ENCODE measurements around the gene POLR2E.
A peak's percentile ranks its signal among the peaks of the same experiment; 100 is the strongest.

Gene POLR2E

GRCh38 chr19:1066748-1067340 is 28.3 kb downstream of the POLR2E start, which contains the start of gene ARHGAP45:
Gene ARHGAP45 (plus strand): TSS chr19:1067167. CDS start chr19:1067406, 239 bp downstream.
- no peak for TF ChIP-seq CTCF (IDR thresholded peaks at IDR 0.05; ENCODE audit: low read depth, low read length)

GRCh38 chr19:1066251-1066747 is 28.9 kb downstream of the POLR2E start:
- no peak overlapping the region for H3K4me3 ChIP-seq (replicated peaks in 1 of 2; ENCODE audit: low read depth in 2 of 2, low read length in 2 of 2)
- TF ChIP-seq CTCF (IDR thresholded peaks at IDR 0.05; ENCODE audit: low read depth, low read length): no peak
- DNase-seq (ENCODE audit: low read depth in 2 of 2): no peak

More at GRCh38 chr19:1066748-1067340, 28.3 kb downstream of the POLR2E start, which contains the start of gene ARHGAP45:
- no peak for DNase-seq (ENCODE audit: low read depth in 2 of 2)
- H3K4me3 ChIP-seq (replicated peaks in 1 of 2; ENCODE audit: low read depth in 2 of 2, low read length in 2 of 2): peak within 1 kb of the TSS; percentile 13 to 18

GRCh38 chr19:1065606-1066109 is 29.5 kb downstream of the POLR2E start:
- H3K4me3 ChIP-seq (replicated peaks in 1 of 2; ENCODE audit: low read depth in 2 of 2, low read length in 2 of 2): no peak overlapping the region
- no peak for DNase-seq (ENCODE audit: low read depth in 2 of 2)
- no peak for TF ChIP-seq CTCF (IDR thresholded peaks at IDR 0.05; ENCODE audit: low read depth, low read length)

GRCh38 chr19:1064661-1065605 is 30.2 kb downstream of the POLR2E start:
- peak; percentile 59 for TF ChIP-seq CTCF (IDR thresholded peaks at IDR 0.05; ENCODE audit: low read depth, low read length)
- DNase-seq (ENCODE audit: low read depth in 2 of 2): peak; percentile 72 to 74
- no peak overlapping the region for H3K4me3 ChIP-seq (replicated peaks in 1 of 2; ENCODE audit: low read depth in 2 of 2, low read length in 2 of 2)

- TF ChIP-seq CTCF (IDR thresholded peaks at IDR 0.05; ENCODE audit: low read depth, low read length): no peak
- H3K4me3 ChIP-seq (replicated peaks in 1 of 2; ENCODE audit: low read depth in 2 of 2, low read length in 2 of 2): no peak overlapping the region
- no peak for DNase-seq (ENCODE audit: low read depth in 2 of 2)
Measured at GRCh38 chr19:1063909-1064660, 31.1 kb downstream of the POLR2E start.

Measured in cardiac fibroblast (primary cell).